Raji (cell line): ENCODE measurements around the gene GSTK1.

ENCODE experiments used
- POLR2A ChIP-seq: IDR thresholded peaks from 2 replicates; pipeline ENCODE4 v1.6.1; 2011; ENCODE audit warnings: low read depth, low read length, control low read depth; ENCODE audit not compliant: insufficient read depth

The GSTK1 gene

GRCh38 chr7:143299840-143300239 lies 36.6 kb downstream of the GSTK1 start:
- TF ChIP-seq POLR2A: no peak

DNA sequence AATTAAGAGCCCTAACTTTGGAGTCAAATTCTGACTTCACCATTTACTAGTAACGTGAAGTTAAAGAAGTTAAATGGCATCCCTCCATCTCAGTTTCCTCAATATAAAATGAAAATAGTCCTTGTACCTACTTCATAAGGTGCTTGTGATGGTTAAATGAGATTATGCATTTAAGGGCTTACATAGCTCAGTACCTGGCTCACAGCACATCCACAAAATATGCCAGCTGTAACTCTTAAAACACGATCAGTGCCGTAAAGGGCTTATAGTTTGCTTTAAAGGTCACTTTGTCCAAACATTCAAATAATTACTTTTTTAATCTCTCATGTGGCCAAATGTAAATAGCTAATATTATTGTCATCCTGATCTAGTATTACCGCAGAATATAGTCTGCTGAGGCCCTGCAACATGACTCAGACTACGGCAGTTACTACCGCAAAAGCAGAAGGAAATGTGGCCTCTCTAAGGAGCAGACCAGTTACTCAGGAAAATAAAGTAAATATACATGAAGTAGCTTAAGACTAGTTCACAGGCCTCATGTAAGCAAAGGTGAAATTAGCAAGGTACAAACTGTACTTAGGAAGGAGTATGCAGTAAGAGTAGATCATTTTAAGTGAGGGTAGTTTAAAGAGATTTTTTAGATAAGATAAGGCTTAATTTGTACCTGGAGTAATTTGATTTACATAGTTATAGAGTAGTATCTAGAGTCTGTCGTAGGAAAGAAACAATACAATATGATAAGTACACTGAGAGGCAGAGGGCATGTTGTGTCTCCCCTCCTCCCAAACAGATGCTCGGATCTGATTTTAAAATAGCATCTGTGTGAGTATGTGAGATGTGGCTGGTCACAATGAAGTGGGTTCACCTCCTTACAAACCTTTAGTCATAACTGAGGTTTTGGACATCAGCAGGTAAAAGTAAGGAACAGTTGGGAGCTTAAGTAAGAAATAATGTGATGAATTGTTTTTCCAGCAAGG lies 38.0 kb downstream of the GSTK1 start:
- no peak for TF ChIP-seq POLR2A

- no peak for TF ChIP-seq POLR2A
Measured at GRCh38 chr7:143303733-143304132, 40.5 kb downstream of the GSTK1 start.

GRCh38 chr7:143304938-143305337 lies 41.7 kb downstream of the GSTK1 start:
- no peak for TF ChIP-seq POLR2A

DNA sequence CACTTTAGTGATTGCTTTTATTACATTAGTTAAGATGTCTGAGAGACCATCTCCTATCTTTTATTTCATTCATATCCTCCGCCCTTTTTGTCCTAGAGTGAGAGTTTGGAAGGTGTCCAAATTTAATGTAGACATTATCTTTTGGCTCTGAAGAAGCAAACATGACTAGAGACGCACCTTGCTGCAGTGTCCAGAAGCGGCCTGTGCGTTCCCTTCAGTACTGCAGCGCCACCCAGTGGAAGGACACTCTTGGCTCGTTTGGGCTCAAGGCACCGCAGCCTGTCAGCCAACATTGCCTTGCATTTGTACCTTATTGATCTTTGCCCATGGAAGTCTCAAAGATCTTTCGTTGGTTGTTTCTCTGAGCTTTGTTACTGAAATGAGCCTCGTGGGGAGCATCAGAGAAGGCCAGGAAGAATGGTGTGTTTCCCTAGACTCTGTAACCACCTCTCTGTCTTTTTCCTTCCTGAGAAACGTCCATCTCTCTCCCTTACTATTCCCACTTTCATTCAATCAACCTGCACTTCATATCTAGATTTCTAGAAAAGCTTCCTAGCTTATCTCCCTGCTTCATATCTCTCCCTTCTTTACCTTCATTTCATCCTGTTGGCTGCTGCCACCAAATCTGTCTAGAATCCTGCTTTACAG lies 42.3 kb downstream of the GSTK1 start:
- no peak for TF ChIP-seq POLR2A

GRCh38 chr7:143308632-143309031 lies 45.4 kb downstream of the GSTK1 start:
- no peak for TF ChIP-seq POLR2A

DNA sequence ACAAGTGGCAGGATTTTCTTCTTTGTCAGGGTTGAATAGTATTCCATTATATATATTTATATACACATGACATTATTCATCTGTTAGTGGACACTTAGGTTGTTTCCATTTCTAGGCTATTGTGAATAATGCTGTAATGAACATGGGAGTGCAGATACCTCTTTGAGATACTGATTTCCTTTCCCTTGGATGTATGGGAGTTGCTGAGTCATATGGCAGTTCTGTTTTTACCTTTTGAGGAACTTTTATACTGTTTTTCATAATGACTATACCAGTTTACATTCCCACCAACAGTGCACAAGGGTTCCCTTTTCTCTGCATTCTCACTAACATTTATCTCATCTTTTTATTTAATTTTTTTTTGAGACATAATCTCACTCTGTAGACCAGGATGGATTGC lies 50.9 kb downstream of the GSTK1 start:
- TF ChIP-seq POLR2A: no peak

DNA sequence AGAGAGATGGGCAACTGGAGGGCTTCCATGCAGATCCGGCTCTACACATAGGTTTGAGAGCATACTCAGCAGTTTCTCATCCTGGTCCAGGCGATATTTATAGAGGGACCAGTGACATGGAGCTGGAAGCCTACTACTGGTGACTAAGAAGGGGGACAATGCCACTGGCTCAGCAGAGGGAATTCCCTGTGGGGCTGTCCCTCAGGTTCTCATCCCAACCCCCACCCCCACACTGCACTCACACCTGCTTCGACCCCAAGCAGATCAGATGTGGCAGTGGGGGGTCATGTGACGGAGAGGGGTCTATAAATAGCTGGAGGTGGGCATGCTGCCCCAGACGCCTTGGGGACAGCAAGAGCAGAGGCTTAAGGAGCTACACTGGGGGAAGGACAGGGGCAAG lies 52.5 kb downstream of the GSTK1 start, which contains the start of gene CLCN1:
TSS of gene CLCN1 (plus strand) at position 336 of the 400 bp plus-strand sequence. CDS start 102 bp downstream, outside the sequence.
- TF ChIP-seq POLR2A: no peak

- no peak for TF ChIP-seq POLR2A
Measured at GRCh38 chr7:143316492-143316891, 53.3 kb downstream of the GSTK1 start.

DNA sequence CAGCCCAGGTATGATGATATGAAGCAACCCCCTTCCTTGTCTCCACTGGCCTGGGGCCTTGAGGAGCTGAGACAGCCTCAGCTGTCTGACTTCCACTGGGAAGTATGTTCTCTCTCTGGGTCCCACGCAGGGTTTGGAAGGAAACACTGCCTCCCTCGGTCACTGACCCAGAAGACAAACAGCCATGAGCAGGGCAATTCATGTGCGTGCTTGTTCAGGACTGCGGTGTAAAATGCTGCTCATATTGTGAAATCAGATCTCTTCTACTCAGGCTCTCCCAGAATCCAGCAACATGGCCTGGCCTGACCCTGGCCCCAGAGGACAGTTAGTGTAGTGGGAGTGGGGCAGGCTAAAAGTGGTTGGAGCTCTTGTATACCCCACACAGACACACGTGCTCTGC lies 55.4 kb downstream of the GSTK1 start:
- TF ChIP-seq POLR2A: no peak
